ENCODE results near the gene SLIT1.

DNA sequence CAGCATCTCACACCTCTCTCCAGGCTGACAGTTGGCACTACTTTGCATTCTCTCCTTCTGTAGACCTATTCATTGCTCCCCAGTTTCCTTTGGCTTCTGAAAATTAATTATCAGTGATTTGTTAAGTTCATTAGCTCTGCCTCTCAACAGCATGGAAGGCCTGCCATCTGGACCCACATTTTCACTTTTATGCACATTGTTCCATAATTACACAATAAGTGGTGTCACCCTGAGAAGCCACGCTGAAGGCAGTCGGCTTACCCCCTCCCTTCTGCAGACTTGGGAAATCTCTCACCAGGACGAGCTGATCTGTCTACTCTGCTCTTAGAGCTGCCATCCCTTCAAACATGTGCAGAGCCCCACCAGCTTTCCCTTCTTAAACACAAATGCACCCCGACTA, 64.7 kb downstream of the SLIT1 start:
- TF ChIP-seq CTCF (IDR thresholded peaks at IDR 0.05 in 4 of 5, conservative IDR thresholded peaks at IDR 0.05 in 1 of 5) (no peak), POLR2A (IDR thresholded peaks at IDR 0.05) (no peak)
